Measurements from ENCODE around the gene ZGLP1.

The ZGLP1 gene

GRCh38 chr19:10332965-10333757, 23.5 kb upstream of the ZGLP1 start, which contains the start of gene RAVER1:
RAVER1 (minus strand) TSS chr19:10333529; CDS start chr19:10333507, 22 bp downstream.
- H3K4me3 ChIP-seq (ENCODE audit: low read depth, low read length), result peak within 1 kb of the TSS; percentile 86
- no peak for TF ChIP-seq CTCF (IDR thresholded peaks at IDR 0.05; ENCODE audit: low read depth, low read length)

- no peak for TF ChIP-seq CTCF (IDR thresholded peaks at IDR 0.05; ENCODE audit: low read depth, low read length)
Measured at GRCh38 chr19:10332158-10332964, 22.7 kb upstream of the ZGLP1 start.

GRCh38 chr19:10329555-10329954, 19.9 kb upstream of the ZGLP1 start:
- H3K4me3 ChIP-seq (ENCODE audit: low read depth, low read length), result no peak overlapping the region
- no peak for TF ChIP-seq CTCF (IDR thresholded peaks at IDR 0.05; ENCODE audit: low read depth, low read length)

More at GRCh38 chr19:10332158-10332964, 22.7 kb upstream of the ZGLP1 start:
- peak overlapping the region; percentile 86 for H3K4me3 ChIP-seq (ENCODE audit: low read depth, low read length)

- H3K4me3 ChIP-seq (ENCODE audit: low read depth, low read length), result no peak overlapping the region
- TF ChIP-seq CTCF (IDR thresholded peaks at IDR 0.05; ENCODE audit: low read depth, low read length), result no peak
Measured at GRCh38 chr19:10328558-10329429, 19.2 kb upstream of the ZGLP1 start.

GRCh38 chr19:10327793-10328192, 18.2 kb upstream of the ZGLP1 start:
- H3K4me3 ChIP-seq (ENCODE audit: low read depth, low read length), result no peak overlapping the region
- TF ChIP-seq CTCF (IDR thresholded peaks at IDR 0.05; ENCODE audit: low read depth, low read length), result no peak

GRCh38 chr19:10325732-10326131, 16.1 kb upstream of the ZGLP1 start:
- TF ChIP-seq CTCF (IDR thresholded peaks at IDR 0.05; ENCODE audit: low read depth, low read length), result no peak
- no peak overlapping the region for H3K4me3 ChIP-seq (ENCODE audit: low read depth, low read length)
